Tibial nerve (tissue), 4 donors: ENCODE data around the gene FBXW2.

Experiments
- CTCF ChIP-seq, 5 experiments: fragments of 200-600 bp in 3 of 5; fragments of 450-650 bp in 2 of 5; sonication (generic) in 3 of 5; IDR thresholded peaks; one replicate each; pipeline ENCODE4 v1.5.1; 2016 to 2019; ENCODE audit warnings: antibody characterized with exemption in 5 of 5, mild to moderate bottlenecking in 3 of 5, moderate library complexity in 2 of 5
- EP300 ChIP-seq, 2 donors: sonication (generic); formaldehyde crosslinking; IDR thresholded peaks; one replicate each; pipeline ENCODE4 v1.6.1; 2017; ENCODE audit warnings: antibody characterized with exemption in 2 of 2, mild to moderate bottlenecking in 1 of 2
- POLR2A ChIP-seq, 2 donors: fragments of 450-650 bp; IDR thresholded peaks; one replicate each; pipeline ENCODE4 v1.6.1; 2017; ENCODE audit warnings: antibody characterized with exemption in 2 of 2, mild to moderate bottlenecking in 2 of 2, moderate library complexity in 2 of 2

GRCh38 chr9:120759755-120760400, 33.3 kb downstream of the FBXW2 start:
- TF ChIP-seq EP300 (IDR thresholded peaks at IDR 0.05) (no peak), POLR2A (IDR thresholded peaks at IDR 0.05) (no peak), CTCF (IDR thresholded peaks at IDR 0.05) (no peak)
